Measurements from ENCODE around the gene RABGGTA. TPM values are rescaled to one million over a fixed set of nuclear protein-coding genes. Genes with fewer than 3 reads are reported as not detected.
"Not testable (repeated sequence)": the region's sequence is repeated elsewhere in the genome, so short reads cannot be mapped to it uniquely, and the experiment has no call there.

The RABGGTA gene
- total RNA-seq, 1 donor from 2014 or later: 39.0 TPM

GRCh38 chr14:24232645-24233537 is 38.5 kb downstream of the RABGGTA start, which contains the start of gene GMPR2:
Gene GMPR2, plus strand, starts transcription at chr14:24232929. Its CDS starts 325 bp downstream, at chr14:24233254.
- TF ChIP-seq CTCF (conservative IDR thresholded peaks at IDR 0.05; ENCODE audit: low read depth, low read length): no peak
- H3K4me3 ChIP-seq (ENCODE audit: low read depth, low read length): peak within 1 kb of the TSS; percentile 70
- no peak for DNase-seq (ENCODE audit: low read depth)

- peak; percentile 56 for DNase-seq (ENCODE audit: low read depth)
- H3K4me3 ChIP-seq (ENCODE audit: low read depth, low read length): peak within 1 kb of the TSS; percentile 70
- no peak for TF ChIP-seq CTCF (conservative IDR thresholded peaks at IDR 0.05; ENCODE audit: low read depth, low read length)
Observed at GRCh38 chr14:24232121-24232644, 39.2 kb downstream of the RABGGTA start, which contains the start of gene NEDD8. Gene NEDD8, minus strand, starts transcription at chr14:24232367. Its CDS starts 100 bp downstream, at chr14:24232267.

DNA sequence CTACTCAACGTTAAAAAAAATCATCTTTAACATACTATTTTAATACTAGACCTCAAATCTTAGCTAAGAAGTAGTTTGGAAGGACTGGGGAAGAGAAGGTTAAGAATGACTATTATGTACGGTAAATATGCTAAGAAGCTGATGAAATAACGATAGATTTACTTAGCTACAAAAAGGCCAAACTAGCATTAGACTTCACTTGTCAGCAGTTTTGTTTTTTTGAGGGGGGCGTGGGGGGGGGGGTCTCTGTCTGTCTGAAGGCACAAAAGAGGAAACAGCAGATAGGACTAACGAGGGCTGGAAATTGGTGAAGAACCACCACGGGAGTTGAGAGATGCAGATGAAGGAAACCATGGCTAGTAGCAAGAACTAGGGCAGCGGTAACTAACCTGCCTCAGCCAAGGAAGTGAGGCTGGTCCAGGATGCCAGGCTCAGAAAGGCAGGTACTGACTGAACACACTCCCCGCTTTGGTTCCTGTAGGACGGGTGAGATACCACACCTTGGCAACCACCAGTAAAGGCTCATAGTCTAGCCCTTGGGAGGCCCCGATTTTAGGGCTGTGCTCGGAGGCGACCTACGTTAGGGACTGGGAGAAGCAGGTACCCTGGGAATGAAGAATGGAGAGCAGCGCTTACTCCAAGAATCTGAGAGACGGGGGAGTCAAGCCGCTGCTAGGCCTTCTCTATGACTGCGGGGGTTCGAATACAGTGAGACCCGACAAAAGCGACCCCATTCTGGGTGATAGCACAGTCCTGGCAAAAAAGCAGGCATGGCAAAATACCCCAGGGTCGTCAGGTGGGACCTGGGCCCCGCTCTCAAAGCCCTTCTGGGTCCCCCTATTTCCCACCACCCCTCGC is 39.9 kb downstream of the RABGGTA start:
- no peak for DNase-seq (ENCODE audit: low read depth)
- peak overlapping the region; percentile 70 for H3K4me3 ChIP-seq (ENCODE audit: low read depth, low read length)

GRCh38 chr14:24228902-24229301 is 42.5 kb downstream of the RABGGTA start:
- H3K4me3 ChIP-seq (ENCODE audit: low read depth, low read length): no peak overlapping the region
- DNase-seq (ENCODE audit: low read depth): no peak
- no peak for TF ChIP-seq CTCF (conservative IDR thresholded peaks at IDR 0.05; ENCODE audit: low read depth, low read length)

More for the DNA sequence above, 39.9 kb downstream of the RABGGTA start:
- TF ChIP-seq CTCF (conservative IDR thresholded peaks at IDR 0.05; ENCODE audit: low read depth, low read length): no peak

GRCh38 chr14:24226473-24226872 is 44.9 kb downstream of the RABGGTA start:
- H3K4me3 ChIP-seq (ENCODE audit: low read depth, low read length): no peak overlapping the region
- TF ChIP-seq CTCF (conservative IDR thresholded peaks at IDR 0.05; ENCODE audit: low read depth, low read length): no peak
- no peak for DNase-seq (ENCODE audit: low read depth)

DNA sequence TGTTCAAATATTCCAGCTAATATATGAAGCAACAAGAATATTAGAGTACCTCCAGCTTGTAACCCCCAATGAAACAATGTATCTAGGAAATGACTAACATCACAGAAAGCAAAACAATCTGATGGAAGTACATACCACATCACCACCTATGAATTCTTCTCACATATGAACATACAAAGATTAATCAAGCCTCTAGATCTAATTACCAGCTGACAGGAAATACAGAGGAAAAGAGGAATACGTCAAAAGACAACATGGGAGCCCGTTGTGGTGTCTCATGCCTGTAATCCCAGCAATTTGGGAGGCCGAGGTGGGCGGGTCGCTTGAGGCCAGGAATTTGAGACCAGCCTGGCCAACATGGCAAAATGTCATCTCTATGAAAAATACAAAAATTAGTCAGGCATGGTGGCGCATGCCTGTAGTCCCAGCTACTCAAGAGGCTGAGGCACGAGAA is 46.8 kb downstream of the RABGGTA start:
- DNase-seq (ENCODE audit: low read depth): no peak
- H3K4me3 ChIP-seq (ENCODE audit: low read depth, low read length): no peak overlapping the region
- no peak for TF ChIP-seq CTCF (conservative IDR thresholded peaks at IDR 0.05; ENCODE audit: low read depth, low read length)

DNA sequence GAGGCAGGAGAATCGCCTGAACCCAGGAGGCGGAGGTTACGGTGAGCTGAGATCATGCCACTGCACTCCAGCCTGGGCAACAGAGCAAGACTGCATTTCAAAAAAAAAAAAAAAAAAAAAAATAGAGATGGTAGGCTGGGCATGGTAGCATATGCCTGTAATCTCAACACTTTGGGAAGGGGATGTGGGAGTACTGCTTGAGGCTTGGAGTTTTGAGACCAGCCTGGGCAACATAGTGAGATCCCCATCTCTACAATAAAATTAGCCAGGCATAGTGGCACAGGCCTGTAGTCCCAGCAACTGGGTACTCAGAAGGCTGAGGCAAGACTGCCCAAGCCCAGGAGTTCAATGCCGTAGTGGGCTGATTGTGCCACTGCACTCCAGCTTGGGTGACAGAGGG is 48.4 kb downstream of the RABGGTA start:
- H3K4me3 ChIP-seq (ENCODE audit: low read depth, low read length); DNase-seq (ENCODE audit: low read depth): not testable (repeated sequence)
